ENCODE measurements around the gene SDHAF2.
"Not testable (repeated sequence)": the region's sequence is repeated elsewhere in the genome, so short reads cannot be mapped to it uniquely, and the experiment has no call there.

Gene SDHAF2

GRCh38 chr11:61429691-61430582 is at the start of gene SDHAF2, which contains the start of gene CPSF7:
Gene SDHAF2, plus strand, starts transcription at chr11:61430124. Its CDS starts 23 bp downstream, at chr11:61430147.
Gene CPSF7, minus strand, starts transcription at chr11:61429975. Its CDS starts 740 bp downstream, at chr11:61429235.
- no peaks in the 10 kb centered on the region for H3K27me3 Mint-ChIP-seq
- H3K4me3 Mint-ChIP-seq, result peak within 1 kb of the TSS; percentile 98
- no peaks in the 10 kb centered on the region for H3K9me3 Mint-ChIP-seq
- H3K4me1 Mint-ChIP-seq (ENCODE audit: low read depth), result peaks cover 75% of the 10 kb centered on the region
- H3K27ac Mint-ChIP-seq, result peak within 1 kb of the TSS; percentile 98
- peaks cover 57% of the 10 kb centered on the region for H3K36me3 Mint-ChIP-seq (ENCODE audit: low read depth)

DNA sequence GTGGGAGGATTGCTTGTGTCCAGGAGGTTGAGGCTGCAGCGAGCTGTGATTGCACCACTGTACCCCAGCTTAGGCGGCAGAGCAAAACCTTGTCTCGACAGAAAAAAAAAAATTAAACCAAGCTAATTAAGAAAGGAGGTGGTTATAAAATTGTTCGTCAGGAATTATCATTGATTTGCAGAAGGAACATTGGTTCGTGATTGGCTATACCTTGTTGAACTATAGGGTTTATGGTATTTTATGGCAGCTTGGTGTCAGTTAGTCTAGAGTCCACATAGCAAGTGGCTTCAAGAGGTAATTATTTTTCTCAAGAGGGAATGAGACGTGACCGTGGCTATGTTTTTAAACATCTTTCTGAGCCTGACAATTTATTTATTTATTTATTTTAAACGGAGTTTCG is 49.0 kb upstream of the SDHAF2 start:
- H3K36me3 Mint-ChIP-seq (ENCODE audit: low read depth), result peaks cover 14% of the 10 kb centered on the region
- no peak overlapping the region for H3K4me3 Mint-ChIP-seq
- H3K27me3 Mint-ChIP-seq, result no peaks in the 10 kb centered on the region
- H3K4me1 Mint-ChIP-seq (ENCODE audit: low read depth), result peaks cover 9% of the 10 kb centered on the region
- H3K9me3 Mint-ChIP-seq, result no peaks in the 10 kb centered on the region
- no peak overlapping the region for H3K27ac Mint-ChIP-seq

DNA sequence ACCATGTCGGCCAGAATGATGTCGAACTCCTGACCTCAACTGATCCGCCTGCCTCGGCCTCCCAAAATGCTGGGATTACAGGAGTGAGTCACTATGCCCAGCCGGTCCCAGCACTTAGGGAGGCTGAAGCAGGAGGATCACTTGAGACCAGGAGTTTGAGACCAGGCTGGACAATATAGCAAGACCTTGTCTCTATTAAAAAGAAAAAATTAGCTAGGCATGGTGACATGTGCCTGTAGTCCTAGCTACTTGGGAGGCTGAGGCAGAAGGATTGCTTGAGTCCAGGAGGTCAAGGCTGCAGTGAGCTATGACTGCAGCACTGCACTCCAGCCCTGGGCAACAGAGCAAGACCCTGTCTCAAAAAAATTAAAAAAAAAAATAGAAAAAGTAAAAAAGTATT is 46.1 kb upstream of the SDHAF2 start:
- not testable (repeated sequence) for H3K27me3 Mint-ChIP-seq; H3K36me3 Mint-ChIP-seq (ENCODE audit: low read depth); H3K9me3 Mint-ChIP-seq; H3K4me3 Mint-ChIP-seq; H3K27ac Mint-ChIP-seq; H3K4me1 Mint-ChIP-seq (ENCODE audit: low read depth)

DNA sequence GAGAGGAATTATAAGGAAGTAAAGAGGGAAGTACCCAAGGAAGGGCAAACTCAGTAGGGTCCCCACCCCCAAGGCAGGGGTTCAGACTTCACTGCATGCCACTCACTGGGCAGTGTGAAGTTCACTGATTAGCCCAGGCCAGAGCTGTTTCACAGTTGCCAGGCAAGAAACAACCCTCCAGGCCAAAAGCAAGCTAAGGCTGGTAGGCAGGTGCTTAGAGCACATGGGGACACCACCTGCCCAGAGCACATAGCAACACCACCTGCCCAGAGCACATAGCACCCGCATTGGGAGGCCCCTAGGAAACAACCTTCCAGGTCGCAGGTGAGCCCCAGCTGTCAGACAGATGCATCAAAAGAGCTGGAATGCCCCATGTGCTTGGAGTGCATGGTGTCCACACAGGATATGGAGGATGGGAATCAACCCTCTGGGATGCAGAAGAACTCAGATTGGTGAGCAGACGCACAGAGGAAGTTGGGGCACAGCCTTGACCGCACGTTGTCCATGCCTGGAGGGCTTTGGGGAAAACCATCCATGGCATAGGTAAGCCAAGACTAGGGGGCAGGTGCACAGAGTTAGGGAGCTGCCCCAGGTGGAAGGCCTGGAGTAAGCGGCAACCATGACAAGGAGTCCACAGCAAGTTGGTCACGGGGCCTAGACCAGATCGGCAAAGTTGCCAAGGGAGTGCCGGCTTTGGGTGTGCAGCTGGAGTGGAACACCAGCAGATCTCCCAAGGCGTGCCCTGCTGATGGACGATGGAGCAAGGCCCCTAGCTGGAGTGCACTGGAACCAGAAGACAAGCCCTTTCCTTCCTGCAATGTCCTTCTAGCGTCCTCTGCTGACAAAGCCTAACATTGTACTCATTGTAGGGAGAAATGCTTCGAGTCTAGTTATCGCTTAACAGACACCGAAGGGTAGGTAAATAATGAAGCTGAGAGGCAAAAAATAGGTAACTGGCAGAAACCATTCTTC is 45.4 kb upstream of the SDHAF2 start:
- Mint-ChIP-seq H3K27ac (no peak overlapping the region), H3K4me1 (ENCODE audit: low read depth) (peaks cover 9% of the 10 kb centered on the region), H3K27me3 (no peaks in the 10 kb centered on the region), H3K36me3 (ENCODE audit: low read depth) (no peaks in the 10 kb centered on the region), H3K9me3 (no peaks in the 10 kb centered on the region), H3K4me3 (no peak overlapping the region)

DNA sequence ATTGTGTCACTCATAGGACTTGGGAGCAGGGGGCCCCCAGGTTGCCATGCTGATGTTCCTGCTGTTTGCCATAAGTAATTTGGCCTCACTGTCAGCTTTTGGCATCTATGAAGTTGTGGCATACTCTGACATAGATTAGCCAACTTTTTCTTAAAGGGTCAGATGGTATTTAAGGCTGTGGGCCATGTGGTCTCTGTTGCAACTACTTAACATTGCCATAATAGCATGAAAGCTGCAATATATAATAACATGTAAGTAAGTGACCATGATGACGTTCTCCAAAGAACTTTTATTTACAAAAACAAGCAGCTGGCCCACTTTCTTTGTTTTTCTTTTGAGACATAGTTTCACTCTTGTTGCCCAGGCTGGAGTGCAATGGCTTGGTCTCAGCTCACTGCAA is 39.8 kb upstream of the SDHAF2 start:
- no peak overlapping the region for H3K27ac Mint-ChIP-seq
- H3K27me3 Mint-ChIP-seq, result no peaks in the 10 kb centered on the region
- H3K4me3 Mint-ChIP-seq, result no peak overlapping the region
- peaks cover 33% of the 10 kb centered on the region for H3K4me1 Mint-ChIP-seq (ENCODE audit: low read depth)
- H3K9me3 Mint-ChIP-seq, result no peaks in the 10 kb centered on the region
- peaks cover 3% of the 10 kb centered on the region for H3K36me3 Mint-ChIP-seq (ENCODE audit: low read depth)

GRCh38 chr11:61392981-61393595 is 36.8 kb upstream of the SDHAF2 start:
- H3K27me3 Mint-ChIP-seq, result no peaks in the 10 kb centered on the region
- peaks cover 11% of the 10 kb centered on the region for H3K36me3 Mint-ChIP-seq (ENCODE audit: low read depth)
- H3K4me3 Mint-ChIP-seq, result peak overlapping the region; percentile 91
- H3K9me3 Mint-ChIP-seq, result no peaks in the 10 kb centered on the region
- peaks cover 26% of the 10 kb centered on the region for H3K4me1 Mint-ChIP-seq (ENCODE audit: low read depth)
- peak overlapping the region; percentile 92 for H3K27ac Mint-ChIP-seq

DNA sequence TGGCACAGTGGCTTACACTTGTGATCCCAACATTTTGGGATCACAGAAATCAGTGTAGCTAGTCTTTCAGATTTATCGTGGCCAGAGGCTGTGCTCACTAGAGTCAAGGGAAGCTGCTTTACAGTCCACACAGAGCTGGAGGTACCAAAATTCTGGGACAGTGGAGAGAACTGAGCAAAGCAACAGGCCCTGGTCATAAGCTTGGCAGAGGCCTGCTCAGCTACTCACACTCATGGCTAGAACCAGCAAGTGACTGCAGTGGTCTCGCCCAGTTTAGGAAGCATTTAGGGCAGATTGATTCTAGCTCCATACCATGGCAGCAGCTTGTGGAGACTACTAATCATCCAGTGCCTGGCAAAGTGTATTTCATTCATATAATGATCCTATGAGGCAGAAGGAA is 28.8 kb upstream of the SDHAF2 start:
- Mint-ChIP-seq H3K9me3 (no peaks in the 10 kb centered on the region), H3K4me1 (ENCODE audit: low read depth) (no peaks in the 10 kb centered on the region), H3K4me3 (no peak overlapping the region), H3K27me3 (no peaks in the 10 kb centered on the region), H3K27ac (peak overlapping the region; percentile 7), H3K36me3 (ENCODE audit: low read depth) (peaks cover 62% of the 10 kb centered on the region)

- Mint-ChIP-seq H3K4me3 (no peak overlapping the region), H3K4me1 (ENCODE audit: low read depth) (no peaks in the 10 kb centered on the region), H3K27me3 (no peaks in the 10 kb centered on the region), H3K36me3 (ENCODE audit: low read depth) (peaks cover 66% of the 10 kb centered on the region), H3K27ac (no peak overlapping the region), H3K9me3 (no peaks in the 10 kb centered on the region)
Measured at GRCh38 chr11:61401573-61401972, 28.4 kb upstream of the SDHAF2 start.

DNA sequence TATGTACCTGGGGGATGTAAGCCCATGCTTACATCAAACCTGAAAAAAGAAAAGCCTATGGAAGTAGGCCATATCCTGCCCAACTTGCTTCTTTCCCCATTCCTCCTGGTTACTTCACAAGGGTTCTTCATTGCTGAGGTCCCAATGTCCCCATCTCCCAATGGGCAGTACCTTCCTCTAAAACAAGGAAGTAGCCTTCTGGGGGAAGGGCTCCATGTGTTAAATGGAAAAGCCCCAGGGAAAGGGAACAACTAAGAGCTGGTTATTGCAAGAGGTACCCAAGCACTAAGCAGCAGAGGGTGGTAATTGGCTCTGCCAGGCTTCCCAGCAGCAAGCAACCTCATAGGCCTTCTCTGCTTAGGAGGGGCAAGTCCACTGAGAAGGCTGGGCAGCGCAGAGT is 26.3 kb upstream of the SDHAF2 start:
- Mint-ChIP-seq H3K36me3 (ENCODE audit: low read depth) (peaks cover 79% of the 10 kb centered on the region), H3K4me3 (no peak overlapping the region), H3K4me1 (ENCODE audit: low read depth) (no peaks in the 10 kb centered on the region), H3K9me3 (no peaks in the 10 kb centered on the region), H3K27ac (no peak overlapping the region), H3K27me3 (no peaks in the 10 kb centered on the region)

- Mint-ChIP-seq H3K27me3 (no peaks in the 10 kb centered on the region), H3K36me3 (ENCODE audit: low read depth) (peaks cover 77% of the 10 kb centered on the region), H3K9me3 (no peaks in the 10 kb centered on the region), H3K27ac (no peak overlapping the region), H3K4me3 (no peak overlapping the region), H3K4me1 (ENCODE audit: low read depth) (no peaks in the 10 kb centered on the region)
Measured at GRCh38 chr11:61404103-61404502, 25.8 kb upstream of the SDHAF2 start.

- no peaks in the 10 kb centered on the region for H3K9me3 Mint-ChIP-seq
- H3K27ac Mint-ChIP-seq, result no peak overlapping the region
- H3K4me1 Mint-ChIP-seq (ENCODE audit: low read depth), result no peaks in the 10 kb centered on the region
- no peaks in the 10 kb centered on the region for H3K27me3 Mint-ChIP-seq
- peaks cover 76% of the 10 kb centered on the region for H3K36me3 Mint-ChIP-seq (ENCODE audit: low read depth)
- no peak overlapping the region for H3K4me3 Mint-ChIP-seq
Measured at GRCh38 chr11:61404641-61405040, 25.3 kb upstream of the SDHAF2 start.

DNA sequence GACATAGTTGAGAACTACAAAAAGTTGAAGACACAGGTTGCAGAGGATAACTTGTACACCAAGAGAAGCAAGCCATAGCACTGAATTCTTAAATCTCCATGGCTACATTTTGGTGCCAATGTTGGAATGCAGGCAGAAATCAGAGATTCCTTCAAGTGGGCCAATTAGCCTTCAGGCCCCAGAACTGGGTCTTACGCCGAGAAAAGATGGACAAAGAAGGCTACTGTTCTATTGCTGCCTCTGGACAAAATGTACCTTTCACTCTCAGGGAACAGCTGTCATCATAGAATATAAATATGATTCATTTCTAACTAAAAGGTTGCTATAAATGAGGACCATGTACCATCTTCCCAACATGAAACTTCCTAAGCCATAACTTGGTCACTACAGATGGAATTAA is 23.9 kb upstream of the SDHAF2 start:
- Mint-ChIP-seq H3K27me3 (no peaks in the 10 kb centered on the region), H3K27ac (no peak overlapping the region), H3K4me3 (no peak overlapping the region), H3K36me3 (ENCODE audit: low read depth) (peaks cover 78% of the 10 kb centered on the region), H3K4me1 (ENCODE audit: low read depth) (no peaks in the 10 kb centered on the region), H3K9me3 (no peaks in the 10 kb centered on the region)

DNA sequence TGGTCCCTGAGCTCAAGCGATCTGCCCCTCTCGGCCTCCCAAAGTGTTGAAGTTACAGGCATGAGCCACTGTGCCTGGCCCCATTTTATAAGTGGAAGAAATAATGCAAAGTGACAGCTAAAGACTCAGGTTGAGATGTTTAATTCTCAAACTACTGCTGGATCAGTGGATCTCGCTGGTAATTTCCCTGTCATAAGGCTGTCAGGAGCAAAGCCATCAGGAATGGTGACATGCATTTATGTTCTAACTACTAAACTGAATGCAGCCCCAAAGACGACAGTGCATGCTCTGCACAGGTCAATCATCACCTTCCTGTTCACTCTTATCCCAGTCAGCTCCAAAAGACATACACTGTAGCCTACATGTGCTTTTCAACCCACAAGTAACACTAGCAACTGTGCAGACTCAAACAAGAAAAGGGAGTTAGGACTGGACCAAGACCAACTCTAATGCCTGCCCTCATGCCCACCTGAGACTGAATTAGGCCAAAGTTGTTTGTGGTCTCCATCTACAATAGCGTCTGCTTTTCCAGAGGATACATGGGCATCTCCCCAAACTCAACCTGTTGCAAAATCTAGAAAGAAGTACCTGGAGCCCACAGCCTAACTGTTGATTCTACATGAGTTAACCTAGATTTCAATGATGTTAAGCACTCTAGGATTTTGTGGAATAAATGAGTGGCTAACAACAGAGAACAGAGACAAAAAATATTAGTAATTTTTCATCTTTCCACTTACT is 22.8 kb upstream of the SDHAF2 start:
- H3K27me3 Mint-ChIP-seq, result no peaks in the 10 kb centered on the region
- H3K36me3 Mint-ChIP-seq (ENCODE audit: low read depth), result peaks cover 81% of the 10 kb centered on the region
- no peaks in the 10 kb centered on the region for H3K9me3 Mint-ChIP-seq
- no peak overlapping the region for H3K4me3 Mint-ChIP-seq
- H3K27ac Mint-ChIP-seq, result no peak overlapping the region
- H3K4me1 Mint-ChIP-seq (ENCODE audit: low read depth), result no peaks in the 10 kb centered on the region

- Mint-ChIP-seq H3K4me3 (no peak overlapping the region), H3K36me3 (ENCODE audit: low read depth) (peaks cover 73% of the 10 kb centered on the region), H3K4me1 (ENCODE audit: low read depth) (no peaks in the 10 kb centered on the region), H3K27ac (no peak overlapping the region), H3K9me3 (no peaks in the 10 kb centered on the region), H3K27me3 (no peaks in the 10 kb centered on the region)
Measured at GRCh38 chr11:61411589-61411988, 18.3 kb upstream of the SDHAF2 start.

All from stimulated activated naive CD8-positive, alpha-beta T cell treated with anti-CD3 and anti-CD28 coated beads, Interleukin-15, Interleukin-2, amounts not matched to agents 100 ng/mL and 50 ng/mL, for 24 hours (primary cell).